RWPE1 (cell line): ENCODE data around the gene SFMBT1.

Experiments used
- CTCF ChIA-PET: fragments of 350-600 bp; sonication (Branson Sonifier 250); formaldehyde crosslinking; extraction: SDS; loops from one replicate; lab custom pipeline; 2021; lab: Yijun Ruan, JAX
- POLR2A ChIA-PET: fragments of 400-600 bp; formaldehyde crosslinking; extraction: SDS; loops from one replicate; lab custom pipeline; 2020; ENCODE audit warnings: antibody characterized with exemption; ENCODE audit not compliant: low non-redundant PET; lab: Yijun Ruan, JAX
- DNase-seq: peaks from one replicate; pipeline ENCODE4 v3.0.0; 2012; ENCODE audit warnings: low spot score
- H3K27ac ChIP-seq: fragments of 450-650 bp; 2 replicates; pipeline ENCODE4 v1.5.1; 2017
- TF ChIP-seq, protein P1 (sequence below): fragments of 450-650 bp; conservative IDR thresholded peaks from 2 replicates; pipeline ENCODE4 v1.5.1; 2017; ENCODE audit warnings: low read depth, mild to moderate bottlenecking

The SFMBT1 gene

DNA sequence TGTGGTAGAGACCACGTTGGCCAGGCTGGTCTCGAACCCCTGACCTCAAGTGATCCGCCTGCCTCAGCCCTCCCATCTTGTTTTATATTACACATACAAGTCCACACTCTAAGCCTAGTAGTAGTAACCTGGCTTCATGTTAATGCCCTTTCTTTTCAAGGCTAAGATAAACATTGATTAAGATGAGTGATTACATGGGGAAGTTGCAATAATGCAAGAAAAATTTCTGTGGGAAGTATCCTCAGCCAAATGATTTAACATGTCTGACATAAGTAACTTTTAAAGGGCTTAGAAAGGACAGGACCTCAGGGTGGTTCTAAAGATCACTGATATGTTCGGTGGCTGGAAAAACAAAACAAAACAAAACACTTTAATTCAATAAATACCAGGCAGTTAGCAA, 72.1 kb downstream of the SFMBT1 start:
- CTCF ChIA-PET, result interaction anchor here (0.7 kb wide), 1 partner anchor 311 kb away, joined by 7 read pairs; no protein-coding TSS in a partner anchor
- TF ChIP-seq, protein P1, sequence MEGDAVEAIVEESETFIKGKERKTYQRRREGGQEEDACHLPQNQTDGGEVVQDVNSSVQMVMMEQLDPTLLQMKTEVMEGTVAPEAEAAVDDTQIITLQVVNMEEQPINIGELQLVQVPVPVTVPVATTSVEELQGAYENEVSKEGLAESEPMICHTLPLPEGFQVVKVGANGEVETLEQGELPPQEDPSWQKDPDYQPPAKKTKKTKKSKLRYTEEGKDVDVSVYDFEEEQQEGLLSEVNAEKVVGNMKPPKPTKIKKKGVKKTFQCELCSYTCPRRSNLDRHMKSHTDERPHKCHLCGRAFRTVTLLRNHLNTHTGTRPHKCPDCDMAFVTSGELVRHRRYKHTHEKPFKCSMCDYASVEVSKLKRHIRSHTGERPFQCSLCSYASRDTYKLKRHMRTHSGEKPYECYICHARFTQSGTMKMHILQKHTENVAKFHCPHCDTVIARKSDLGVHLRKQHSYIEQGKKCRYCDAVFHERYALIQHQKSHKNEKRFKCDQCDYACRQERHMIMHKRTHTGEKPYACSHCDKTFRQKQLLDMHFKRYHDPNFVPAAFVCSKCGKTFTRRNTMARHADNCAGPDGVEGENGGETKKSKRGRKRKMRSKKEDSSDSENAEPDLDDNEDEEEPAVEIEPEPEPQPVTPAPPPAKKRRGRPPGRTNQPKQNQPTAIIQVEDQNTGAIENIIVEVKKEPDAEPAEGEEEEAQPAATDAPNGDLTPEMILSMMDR, result no peak

GRCh38 chr3:52971895-52972294, 74.0 kb downstream of the SFMBT1 start:
- H3K27ac ChIP-seq, result no peak overlapping the region
- POLR2A ChIA-PET, result no interaction called here
- CTCF ChIA-PET, result no interaction called here
- DNase-seq, result no peak
- TF ChIP-seq, protein P1, result no peak

More for the DNA sequence above, 72.1 kb downstream of the SFMBT1 start:
- DNase-seq, result no peak
- no peak overlapping the region for H3K27ac ChIP-seq
- POLR2A ChIA-PET, result no interaction called here

DNA sequence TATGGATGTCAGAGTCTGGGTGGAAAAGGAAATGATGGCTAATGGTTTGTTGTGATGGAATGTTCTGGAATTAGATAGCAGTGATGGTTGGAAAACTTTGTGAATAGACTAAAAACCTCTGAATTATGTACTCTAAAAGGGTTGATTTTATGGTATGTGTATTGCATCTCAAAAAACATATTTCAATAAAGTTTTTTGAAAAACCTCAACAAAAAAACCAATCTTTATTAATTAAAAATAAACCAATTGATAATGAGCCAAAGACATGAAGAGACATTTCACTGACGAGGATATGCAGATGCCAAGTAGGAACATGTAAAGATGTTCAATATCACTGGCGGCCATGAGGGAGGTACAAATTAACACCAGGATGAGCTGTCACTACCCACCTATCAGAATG, 78.5 kb downstream of the SFMBT1 start:
- H3K27ac ChIP-seq, result no peak overlapping the region
- POLR2A ChIA-PET, result no interaction called here
- DNase-seq, result no peak
- CTCF ChIA-PET, result no interaction called here
- TF ChIP-seq, protein P1, result no peak

DNA sequence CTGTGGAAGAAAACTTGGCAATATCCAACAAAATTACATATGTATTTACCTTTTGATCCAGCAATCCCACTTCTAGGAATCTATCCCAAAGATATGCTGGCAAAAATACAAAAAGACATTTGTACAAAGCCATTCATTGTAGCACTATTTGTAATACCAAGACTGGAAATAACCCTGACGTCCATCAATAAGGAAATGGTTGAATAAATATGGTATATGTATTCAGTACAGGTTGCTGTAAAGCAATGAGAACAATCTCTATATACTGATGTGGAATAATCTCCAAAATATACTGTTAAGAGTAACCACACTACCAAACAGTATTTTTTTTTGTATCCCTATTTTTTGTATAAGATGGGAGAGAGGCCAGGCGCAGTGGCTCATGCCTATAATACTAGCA, 83.7 kb downstream of the SFMBT1 start:
- TF ChIP-seq, protein P1, result no peak
- DNase-seq, result no peak
- no peak overlapping the region for H3K27ac ChIP-seq
- ChIA-PET CTCF (no interaction called here), POLR2A (no interaction called here)

- no peak overlapping the region for H3K27ac ChIP-seq
- no peak for DNase-seq
- TF ChIP-seq, protein P1, result no peak
- CTCF ChIA-PET, result no interaction called here
- POLR2A ChIA-PET, result no interaction called here
These were observed 86.1 kb downstream of the SFMBT1 start for GRCh38 chr3:52959773-52960172.

GRCh38 chr3:52939600-52939999, 106.3 kb downstream of the SFMBT1 start:
- CTCF ChIA-PET, result no interaction called here
- no peak overlapping the region for H3K27ac ChIP-seq
- no peak for DNase-seq
- POLR2A ChIA-PET, result no interaction called here
- TF ChIP-seq, protein P1, result no peak
